NCI-H446 treated with DMSO at 0.1 percent for 48 hours (cell line): Measurements from ENCODE around the gene IFT57.

Source experiments
- DNase-seq: peaks from one replicate; lab custom pipeline; 2025; lab: John Stamatoyannopoulos, UW

Gene IFT57

GRCh38 chr3:108219336-108219735 lies 2.9 kb downstream of the IFT57 start:
- DNase-seq, result no peak

- no peak for DNase-seq
These were observed 3.4 kb downstream of the IFT57 start for GRCh38 chr3:108218811-108219210.

- DNase-seq, result no peak
These were observed 6.4 kb downstream of the IFT57 start for GRCh38 chr3:108215871-108216270.

DNA sequence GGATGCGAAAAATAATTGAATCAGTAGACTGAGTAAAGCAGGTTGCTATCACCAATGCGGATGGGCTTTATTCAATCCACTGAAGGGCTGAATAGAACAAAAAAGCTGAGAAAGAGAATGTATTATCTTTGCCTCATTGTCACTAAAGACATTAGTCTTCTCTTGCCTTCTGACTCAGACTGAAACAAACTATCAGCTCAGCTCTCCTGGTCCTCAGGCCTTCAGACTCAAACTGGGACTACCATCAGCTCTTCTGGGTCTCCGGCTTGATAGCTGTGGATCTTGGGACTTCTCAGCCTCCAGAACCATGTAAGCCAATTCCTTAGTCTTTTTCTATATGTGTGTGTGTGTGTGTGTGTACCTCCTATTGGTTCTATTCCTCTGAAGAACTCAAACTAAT lies 12.6 kb downstream of the IFT57 start:
- DNase-seq, result no peak

- no peak for DNase-seq
These were observed 13.4 kb downstream of the IFT57 start for GRCh38 chr3:108208831-108209230.

DNA sequence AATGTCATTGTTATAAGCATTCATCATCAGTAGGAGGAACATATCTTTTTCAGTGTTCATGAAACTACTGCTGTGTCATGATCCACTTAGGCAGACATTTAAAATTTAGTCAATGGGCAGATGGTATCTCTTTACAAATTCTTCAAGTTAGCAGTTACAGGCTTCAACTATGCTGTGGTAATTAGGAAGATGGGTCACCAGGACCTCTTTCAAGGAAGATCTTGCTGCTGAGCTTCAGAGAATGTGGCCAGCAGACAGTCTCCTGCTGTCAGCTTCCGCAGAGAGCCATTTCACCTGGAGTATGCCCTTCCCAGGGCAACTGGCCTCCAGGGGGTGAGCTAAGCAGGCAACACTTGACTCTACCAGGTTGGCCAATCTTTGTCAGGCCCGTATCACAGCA lies 19.4 kb downstream of the IFT57 start:
- no peak for DNase-seq

DNA sequence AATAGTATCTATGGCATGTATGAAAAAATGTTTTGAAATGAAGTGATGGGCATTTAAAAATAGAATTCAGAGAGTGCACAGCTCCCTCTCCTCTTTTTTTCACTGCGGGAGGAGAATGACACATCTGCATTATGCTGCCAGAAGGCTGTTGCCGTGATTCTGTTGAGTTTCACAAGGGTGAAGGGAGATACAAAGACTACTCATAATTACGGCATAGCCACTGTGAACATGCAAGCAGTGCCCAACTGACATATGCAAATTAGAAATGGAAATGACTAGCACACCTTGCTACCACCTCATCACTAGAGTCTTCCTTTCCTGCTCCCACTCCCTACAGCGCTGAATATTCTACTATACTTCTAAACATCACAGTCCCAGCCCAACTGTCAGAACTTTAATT lies 20.1 kb downstream of the IFT57 start:
- DNase-seq, result no peak

DNA sequence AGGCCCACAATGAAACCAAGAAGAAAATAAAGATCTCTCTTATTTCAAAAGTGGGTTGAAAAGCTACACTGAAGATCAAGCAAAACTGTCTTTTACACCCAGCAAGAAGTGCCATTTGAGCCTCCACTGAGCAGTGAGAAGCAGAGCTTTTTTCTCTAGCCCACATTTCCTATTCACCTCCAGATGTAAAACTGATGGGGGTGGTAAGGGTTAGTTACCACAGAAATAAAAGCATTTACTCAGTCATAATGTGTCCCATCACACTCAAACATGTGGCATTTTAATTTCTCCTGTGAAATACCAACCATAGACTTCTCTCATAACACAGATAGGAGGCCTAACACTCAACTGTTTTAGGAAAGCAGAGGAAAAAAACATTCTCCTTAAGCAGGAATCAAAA lies 21.0 kb downstream of the IFT57 start:
- no peak for DNase-seq

DNA sequence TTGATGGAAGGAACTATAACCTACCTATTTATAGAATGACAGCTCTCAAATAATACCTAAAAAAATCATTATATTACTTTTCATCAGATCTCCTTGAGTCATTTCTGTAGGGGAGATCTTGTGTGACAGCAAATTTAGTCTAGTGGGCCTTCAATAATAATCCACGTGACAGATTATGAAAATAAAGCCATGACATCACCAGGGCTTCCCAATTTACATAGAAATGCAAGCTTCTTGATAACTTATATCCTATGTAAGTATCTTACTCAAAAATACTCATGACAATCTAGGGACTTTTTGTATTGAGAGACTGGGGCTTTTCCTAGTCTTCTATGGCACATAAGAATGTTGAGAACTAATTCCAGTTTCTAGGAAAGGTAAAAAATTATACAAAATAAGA lies 21.6 kb downstream of the IFT57 start:
- no peak for DNase-seq

DNA sequence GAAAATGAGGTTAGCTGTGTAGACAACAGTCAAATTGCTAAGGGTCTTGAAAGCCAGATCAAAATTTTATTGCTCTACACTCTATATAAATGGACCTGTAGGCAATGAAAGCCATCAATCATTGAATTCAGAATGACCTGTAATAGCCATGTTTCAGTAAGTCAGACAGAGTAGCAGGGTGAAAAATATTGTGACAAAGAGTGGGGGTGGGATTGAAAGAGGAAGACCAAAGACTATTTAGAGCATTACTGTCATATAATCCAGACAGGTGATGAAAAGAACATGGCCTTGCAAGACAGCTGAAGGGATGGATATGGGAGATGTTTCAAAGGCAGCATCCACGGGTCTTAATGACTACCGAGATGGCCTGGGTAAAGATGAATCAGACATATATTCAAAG lies 22.2 kb downstream of the IFT57 start:
- DNase-seq, result no peak

DNA sequence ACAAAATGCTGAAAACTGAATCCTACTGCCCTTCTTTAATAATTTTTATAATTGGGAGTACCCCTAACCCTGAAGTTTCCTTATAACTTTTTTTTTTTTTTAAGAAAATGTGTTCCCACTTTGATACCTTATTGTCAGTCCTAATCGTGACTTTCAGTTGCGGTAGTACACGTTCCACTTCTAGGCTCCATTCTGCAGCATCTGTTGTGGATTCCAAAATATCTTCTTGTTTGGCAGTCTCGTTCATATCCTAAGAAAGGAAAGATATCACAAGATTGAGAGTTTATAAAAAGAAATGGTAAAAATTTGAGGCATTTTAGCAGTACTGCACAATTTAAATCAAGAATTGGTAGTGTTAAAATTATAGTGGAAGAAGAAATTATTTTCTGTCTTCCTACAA lies 30.8 kb downstream of the IFT57 start:
- DNase-seq, result no peak

DNA sequence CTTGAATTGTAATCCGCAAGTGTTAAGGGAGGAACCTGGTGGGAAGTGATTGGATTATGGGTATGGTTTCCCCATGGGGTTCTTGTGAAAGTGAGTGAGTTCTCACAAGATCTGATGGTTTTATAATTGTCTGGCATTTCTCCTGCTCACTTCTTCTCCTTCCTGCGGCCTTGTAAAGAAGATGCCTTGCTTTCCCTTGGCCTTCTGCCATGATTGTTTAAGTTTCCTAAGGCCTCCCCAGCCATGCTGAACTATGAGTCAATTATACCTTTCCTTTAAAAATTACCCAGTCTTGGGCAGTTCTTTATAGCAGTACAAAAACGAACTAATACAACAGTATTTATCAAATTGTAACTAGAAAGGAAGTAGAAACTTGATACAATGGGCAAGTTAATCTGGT lies 31.9 kb downstream of the IFT57 start:
- DNase-seq, result no peak

DNA sequence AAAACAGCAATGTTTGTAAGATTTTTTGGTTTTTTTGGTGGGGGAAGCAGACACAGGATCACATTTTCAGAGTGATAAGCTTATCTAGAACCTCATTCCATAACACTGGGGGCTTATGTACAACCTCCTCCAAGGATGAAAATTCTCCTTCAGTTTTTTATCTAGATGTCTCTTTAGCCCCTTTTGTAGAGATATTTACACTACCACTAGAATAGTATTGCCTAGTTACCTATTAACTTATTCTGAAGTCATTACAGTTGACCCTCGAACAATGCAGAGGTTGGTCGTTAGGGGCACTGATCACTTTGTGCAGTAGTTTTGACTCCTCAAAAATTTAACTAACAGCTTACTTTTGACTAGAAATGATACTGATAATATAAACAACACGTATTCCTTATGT lies 32.8 kb downstream of the IFT57 start:
- no peak for DNase-seq

GRCh38 chr3:108185536-108185935 lies 36.7 kb downstream of the IFT57 start:
- no peak for DNase-seq

DNA sequence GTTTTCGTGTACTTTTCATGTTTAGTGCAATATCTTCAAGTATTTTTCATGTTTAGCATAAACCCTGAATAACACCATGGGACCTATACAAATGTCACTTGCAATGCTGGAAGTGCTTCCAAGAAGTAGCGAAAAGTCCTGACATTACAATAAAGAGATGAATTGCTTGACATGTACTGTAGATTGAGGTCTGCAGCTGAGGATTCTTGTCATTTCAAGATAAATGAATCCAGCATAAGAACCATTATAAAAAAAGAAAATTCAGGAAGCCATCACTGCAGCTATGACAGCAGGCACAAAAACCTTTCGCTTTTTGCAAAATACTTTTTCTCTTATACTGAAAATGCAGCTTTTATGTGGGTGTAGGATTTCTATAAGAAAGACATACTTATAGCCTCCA lies 37.4 kb downstream of the IFT57 start:
- DNase-seq, result no peak

DNA sequence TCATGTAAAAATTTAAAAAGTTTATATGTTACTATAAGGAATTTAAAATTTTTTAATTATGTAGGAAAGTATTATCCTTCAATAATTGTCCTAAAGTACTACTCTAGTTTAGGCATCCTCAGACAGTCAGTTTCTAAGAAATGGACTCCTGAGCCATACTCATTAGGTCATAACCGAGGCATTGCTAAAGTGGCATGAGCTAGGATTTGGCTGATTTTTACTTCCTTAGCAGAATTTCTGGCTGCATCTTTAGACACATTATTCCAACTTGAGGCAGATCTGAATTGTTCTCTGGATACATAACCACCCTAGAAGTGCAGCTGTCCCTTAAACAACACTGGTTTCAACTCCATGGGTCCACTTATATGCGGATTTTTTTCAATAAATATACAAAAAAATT lies 38.3 kb downstream of the IFT57 start:
- DNase-seq, result no peak

DNA sequence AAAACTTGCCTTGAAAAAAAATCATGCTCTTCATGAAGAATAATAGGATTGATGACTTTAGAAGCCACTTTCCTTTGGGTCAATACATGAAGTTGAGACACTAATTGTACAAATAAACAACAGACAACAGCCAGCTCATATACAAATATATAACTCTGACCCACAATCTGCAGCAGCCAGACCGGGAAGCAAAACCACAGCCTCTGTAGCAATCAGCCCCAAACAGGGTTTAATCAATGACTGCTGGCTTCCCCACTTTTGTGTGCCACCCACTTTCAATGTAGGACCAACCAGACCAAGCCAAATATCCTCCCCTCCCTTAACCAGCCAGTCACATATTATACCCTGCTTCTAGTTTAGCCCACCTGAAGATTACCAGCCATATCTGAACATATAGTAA lies 39.0 kb downstream of the IFT57 start:
- DNase-seq, result no peak

GRCh38 chr3:108182339-108182738 lies 39.9 kb downstream of the IFT57 start:
- no peak for DNase-seq

GRCh38 chr3:108181172-108181571 lies 41.1 kb downstream of the IFT57 start:
- DNase-seq, result no peak

GRCh38 chr3:108180194-108180593 lies 42.0 kb downstream of the IFT57 start:
- DNase-seq, result peak; percentile 27

DNA sequence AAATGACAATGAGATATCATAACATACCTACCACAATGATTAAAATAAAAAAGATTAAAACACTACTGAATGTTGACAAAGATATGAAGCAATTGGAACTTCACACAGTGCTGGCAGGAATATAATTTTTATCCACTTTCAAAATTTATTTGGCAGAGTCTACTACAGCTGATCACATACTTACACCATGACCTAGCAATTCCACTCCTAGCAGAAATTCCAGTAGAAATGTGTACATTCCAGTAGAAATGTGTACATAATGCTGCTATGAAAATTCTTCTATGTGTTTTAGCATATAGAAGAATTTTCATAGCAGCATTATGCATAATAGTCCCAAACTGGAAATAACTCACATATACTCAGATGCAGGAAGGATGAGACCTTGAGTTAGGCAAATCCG lies 43.5 kb downstream of the IFT57 start:
- no peak for DNase-seq

DNA sequence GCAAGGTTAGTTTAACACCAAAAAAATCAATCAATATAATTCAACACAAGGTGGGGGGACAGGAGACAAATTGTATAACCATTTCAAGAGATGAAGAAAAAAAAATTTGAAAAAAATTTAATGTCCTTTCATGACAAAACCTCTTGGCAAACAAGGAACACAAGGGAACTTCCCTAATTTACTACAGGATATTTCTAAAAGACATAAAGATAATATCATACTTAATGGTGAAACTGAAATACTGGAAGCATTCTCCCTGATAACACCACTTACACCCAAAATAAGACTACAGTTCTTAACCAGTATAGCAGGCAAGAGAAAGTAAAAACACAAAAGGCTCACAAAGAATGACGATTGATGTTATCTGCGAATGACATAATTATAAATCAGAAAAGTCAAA lies 44.7 kb downstream of the IFT57 start:
- no peak for DNase-seq

GRCh38 chr3:108175352-108175751 lies 46.9 kb downstream of the IFT57 start:
- DNase-seq, result no peak

GRCh38 chr3:108171106-108171505 lies 51.1 kb downstream of the IFT57 start:
- DNase-seq, result no peak

- no peak for DNase-seq
These were observed 57.8 kb downstream of the IFT57 start for GRCh38 chr3:108164391-108164790.
